HFF-Myc (cell line): Measurements from ENCODE around the gene ACTL6B.

Experiments
- DNase-seq: peaks from one replicate; pipeline ENCODE4 v3.0.0-alpha.2; 2011; ENCODE audit warnings: low read depth; ENCODE audit errors: extremely low read depth
- H3K4me3 ChIP-seq: replicated peaks from 2 replicates; pipeline ENCODE4 v1.5.1; 2011; ENCODE audit warnings: low read depth, mild to moderate bottlenecking, control low read depth, low read length
- CTCF ChIP-seq: IDR thresholded peaks from 2 replicates; pipeline ENCODE4 v1.5.1; 2012; ENCODE audit warnings: mild to moderate bottlenecking, low read depth, low read length, control low read depth; ENCODE audit errors: missing control alignments

The ACTL6B gene

GRCh38 chr7:100630066-100630465 lies 26.2 kb downstream of the ACTL6B start:
- no peak overlapping the region for H3K4me3 ChIP-seq
- TF ChIP-seq CTCF, result no peak
- no peak for DNase-seq

GRCh38 chr7:100629117-100629716 lies 27.0 kb downstream of the ACTL6B start:
- DNase-seq, result no peak
- no peak overlapping the region for H3K4me3 ChIP-seq
- peak; percentile 59 for TF ChIP-seq CTCF

GRCh38 chr7:100627238-100627549 lies 29.1 kb downstream of the ACTL6B start:
- peak overlapping the region; percentile 58 for H3K4me3 ChIP-seq

GRCh38 chr7:100626530-100627237 lies 29.6 kb downstream of the ACTL6B start:
- no peak for DNase-seq
- no peak for TF ChIP-seq CTCF
- peak overlapping the region; percentile 58 for H3K4me3 ChIP-seq

More at GRCh38 chr7:100627238-100627549, 29.1 kb downstream of the ACTL6B start:
- no peak for DNase-seq
- no peak for TF ChIP-seq CTCF

GRCh38 chr7:100626055-100626454 lies 30.2 kb downstream of the ACTL6B start:
- no peak for DNase-seq
- 0 out of 2 replicates have a peak overlapping the region, but pooled peaks have one; percentile 58 for H3K4me3 ChIP-seq
- no peak for TF ChIP-seq CTCF

- no peak for TF ChIP-seq CTCF
- no peak overlapping the region for H3K4me3 ChIP-seq
- no peak for DNase-seq
Observed at GRCh38 chr7:100623951-100624824, 32.1 kb downstream of the ACTL6B start.
